Frontal cortex (tissue), 4 donors: Measurements from ENCODE around the gene NXPH3. TPM values are rescaled to one million over a fixed set of nuclear protein-coding genes. Genes with fewer than 3 reads are reported as not detected.

ENCODE experiments used
- DNase-seq, 2 donors: peaks; one replicate each; pipeline ENCODE4 v3.0.0; 2012; ENCODE audit warnings: low spot score in 2 of 2
- FAIRE-seq: peaks from 2 replicates; lab custom pipeline; 2012; peaks lifted over from hg19 to GRCh38; lab: Jason Lieb, UNC
- total RNA-seq: library from RNA; depleted of rRNA; stranded (reverse); fragments of >200 nt; gene quantifications from one replicate; pipeline ENCODE4 v1.2.3, GENCODE V29; 2014
- donor health status: control.
- donor health status: control.
- donor health status: control.

Gene NXPH3
- total RNA-seq, 1 donor from 2014 or later, result 7.7 TPM

DNA sequence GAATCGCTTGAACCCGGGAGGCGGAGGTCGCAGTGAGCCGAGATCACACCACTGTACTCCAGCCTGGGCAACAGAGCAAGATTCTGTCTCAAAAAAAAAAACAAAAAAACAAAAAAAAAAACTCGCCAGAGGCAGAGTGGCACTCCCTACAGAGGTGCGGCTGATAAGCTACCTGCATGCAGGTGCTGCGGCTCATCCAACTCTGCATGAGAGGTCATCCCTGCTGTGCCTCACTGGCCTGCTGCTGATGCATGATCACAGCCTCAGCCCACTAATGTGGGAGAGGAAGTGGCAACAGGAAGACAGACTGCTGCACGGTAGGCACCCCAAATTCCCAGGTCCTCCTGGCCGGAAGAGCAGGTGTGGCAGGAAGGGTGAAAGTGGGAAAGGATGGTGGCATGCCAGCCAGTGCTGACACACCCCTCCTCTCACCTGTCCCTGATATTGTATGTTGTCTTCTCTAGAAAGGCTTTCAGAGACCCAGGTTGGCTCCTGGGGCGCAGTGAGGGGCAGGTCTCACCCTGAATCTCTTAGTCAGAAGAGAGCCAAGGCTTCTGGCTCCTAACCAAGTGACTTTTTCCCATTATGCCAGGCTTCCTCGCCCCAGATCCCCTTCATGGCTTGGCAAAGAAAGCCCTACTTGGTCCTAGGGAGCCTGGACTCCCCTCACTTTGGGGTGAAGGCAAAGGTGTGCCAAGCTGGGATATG, 11.8 kb downstream of the NXPH3 start:
- no peak for FAIRE-seq
- DNase-seq, result no peak

DNA sequence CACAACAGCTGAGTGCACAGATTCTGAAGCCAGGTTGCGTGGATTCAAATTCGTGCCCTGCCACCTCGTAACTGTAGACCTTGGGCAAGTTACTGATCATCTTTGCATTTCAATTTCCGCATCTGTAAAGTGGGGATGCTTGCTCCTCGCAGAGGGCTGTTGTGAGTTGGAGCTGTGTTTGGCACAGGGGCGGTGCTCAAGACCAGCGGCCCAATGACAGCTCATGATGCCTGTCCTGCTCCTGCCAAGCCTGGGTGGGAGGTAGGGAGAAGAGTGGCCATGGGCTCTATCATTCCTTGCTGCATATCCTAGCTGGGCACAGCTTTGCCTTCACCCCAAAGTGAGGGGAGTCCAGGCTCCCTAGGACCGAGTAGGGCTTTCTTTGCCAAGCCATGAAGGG, 12.6 kb downstream of the NXPH3 start:
- FAIRE-seq (no peak), DNase-seq (no peak)

DNA sequence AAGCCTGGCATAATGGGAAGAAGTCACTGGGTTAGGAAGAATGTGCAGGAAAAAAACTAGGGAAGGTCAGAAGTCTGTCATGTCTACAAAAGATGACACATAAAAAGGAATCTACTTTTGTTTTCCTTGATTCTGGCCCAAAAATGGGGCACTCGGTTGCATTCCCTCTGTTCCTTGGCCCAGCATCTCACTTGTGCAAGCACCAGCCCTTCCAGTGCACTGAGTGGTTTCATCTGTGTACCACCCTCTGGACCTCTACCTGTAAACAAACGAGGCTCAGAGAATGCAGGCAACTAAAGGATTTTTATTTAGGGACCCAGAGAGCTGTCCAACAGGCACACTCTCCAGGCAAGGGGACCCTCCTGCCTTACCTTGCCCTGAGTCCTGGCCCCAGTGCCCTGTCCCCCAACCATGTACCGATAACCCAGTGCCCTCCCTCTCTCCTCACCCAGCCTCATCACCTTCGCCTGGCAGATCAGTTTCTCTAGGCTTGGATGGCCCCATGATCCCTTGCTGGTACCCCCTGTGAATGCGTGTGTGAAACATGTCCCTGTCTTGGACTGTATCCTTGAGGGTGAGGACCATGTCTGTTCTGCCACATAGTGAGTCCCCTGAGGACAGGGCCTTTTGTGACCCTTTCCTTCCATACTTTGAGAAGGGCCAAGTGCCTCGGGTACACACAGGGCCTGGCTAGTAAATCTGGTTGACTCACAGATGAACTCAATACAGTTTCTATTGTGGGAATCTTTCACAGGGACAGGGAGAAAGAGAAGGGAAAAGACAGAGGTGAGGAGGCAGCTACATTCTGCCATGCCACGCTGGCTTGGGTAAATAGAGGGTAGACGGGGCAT, 13.3 kb downstream of the NXPH3 start:
- no peak for DNase-seq
- FAIRE-seq, result no peak

DNA sequence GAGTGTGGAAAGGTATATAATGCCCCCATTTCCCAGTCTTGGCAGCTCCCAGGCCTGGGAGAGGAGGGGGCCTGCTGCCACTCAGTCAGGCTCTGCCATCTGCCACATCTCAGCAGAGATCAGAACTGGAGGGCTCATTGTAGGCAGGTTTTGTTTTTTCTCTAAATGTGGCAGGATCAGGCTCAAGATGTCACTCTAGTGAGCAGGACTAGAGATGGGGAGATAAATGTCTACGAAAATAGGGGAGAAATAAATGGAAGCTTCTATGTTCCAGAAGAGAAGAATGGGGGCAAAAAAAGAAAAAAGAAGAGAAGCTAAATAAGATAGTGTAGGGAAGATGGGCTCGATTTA, 13.9 kb downstream of the NXPH3 start:
- DNase-seq (no peak), FAIRE-seq (no peak)

DNA sequence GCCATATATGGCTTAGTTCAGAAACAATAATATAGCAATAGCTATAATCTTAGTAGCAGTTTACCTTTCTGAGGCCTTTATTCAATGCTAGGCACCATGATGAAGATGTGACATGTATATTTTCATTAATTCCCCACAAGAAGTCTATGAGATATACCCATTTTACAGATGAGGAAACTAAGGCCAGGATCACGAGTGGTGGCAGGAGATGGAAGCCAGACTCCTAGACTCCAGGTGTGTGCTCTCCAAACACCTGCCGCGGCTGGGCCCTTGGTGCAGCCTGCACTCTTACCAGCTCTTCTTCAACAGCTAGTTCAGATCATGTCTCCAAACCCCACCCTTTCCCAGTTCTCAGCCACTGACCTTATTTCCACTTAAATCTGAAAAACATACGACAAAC, 15.2 kb downstream of the NXPH3 start:
- FAIRE-seq (no peak), DNase-seq (no peak)

DNA sequence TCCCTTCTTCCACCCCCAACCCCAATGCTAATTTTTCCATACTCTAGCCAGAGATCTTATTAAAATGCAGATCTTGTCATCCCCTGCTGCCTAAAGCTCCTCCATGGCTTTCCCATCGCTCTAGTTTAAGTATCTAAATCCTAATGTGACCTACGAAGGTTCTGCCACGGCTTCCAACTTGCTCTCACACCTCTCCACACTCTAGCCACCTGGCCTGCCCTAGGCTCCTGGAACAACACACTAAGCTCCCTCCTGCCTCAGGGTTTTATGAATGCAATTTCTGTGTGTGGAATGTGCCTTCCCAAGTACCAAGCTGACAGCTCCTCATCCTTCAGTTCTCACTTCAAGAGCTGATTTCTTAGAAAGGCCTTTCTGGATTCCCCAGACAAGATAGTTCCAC, 16.6 kb downstream of the NXPH3 start:
- no peak for DNase-seq
- no peak for FAIRE-seq

DNA sequence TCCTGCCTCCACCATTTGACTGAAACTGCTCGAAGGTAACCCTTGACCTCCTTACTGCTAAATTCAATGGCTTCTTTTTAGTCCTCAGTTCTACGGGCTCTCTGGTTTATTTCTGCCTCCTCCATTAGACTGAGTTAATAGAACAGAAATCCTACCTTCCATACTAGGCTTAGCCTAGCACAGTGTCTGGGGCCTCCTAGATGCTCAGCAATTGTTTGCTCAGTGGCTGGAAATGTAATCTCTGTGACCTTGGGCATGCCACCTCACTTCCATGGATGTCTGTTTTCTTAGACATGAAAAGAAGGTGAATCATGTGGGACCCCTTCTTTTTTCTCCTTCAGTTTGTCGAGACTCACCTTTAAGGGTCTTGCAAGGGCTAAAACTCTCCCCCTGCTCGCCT, 19.7 kb downstream of the NXPH3 start:
- FAIRE-seq (no peak), DNase-seq (no peak)

DNA sequence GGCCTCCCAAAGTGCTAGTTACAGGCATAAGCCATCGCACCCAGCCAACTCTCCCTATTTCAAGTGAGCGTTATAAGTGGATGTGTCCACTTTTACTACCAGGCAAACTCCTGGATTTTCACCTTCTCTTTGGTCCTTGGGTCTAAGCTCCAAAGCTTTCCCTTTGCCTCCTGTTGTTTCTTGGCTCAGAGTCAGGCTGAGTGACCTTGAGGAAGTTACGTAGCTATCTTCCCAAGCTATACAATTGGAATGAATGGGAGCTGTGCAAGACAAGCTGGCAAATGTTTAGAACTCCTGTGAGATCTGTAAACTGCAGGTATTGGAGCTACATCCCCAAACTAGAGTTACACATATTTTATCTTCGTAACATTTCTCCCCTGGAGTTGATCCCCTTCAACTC, 20.3 kb downstream of the NXPH3 start:
- FAIRE-seq (no peak), DNase-seq (no peak)

DNA sequence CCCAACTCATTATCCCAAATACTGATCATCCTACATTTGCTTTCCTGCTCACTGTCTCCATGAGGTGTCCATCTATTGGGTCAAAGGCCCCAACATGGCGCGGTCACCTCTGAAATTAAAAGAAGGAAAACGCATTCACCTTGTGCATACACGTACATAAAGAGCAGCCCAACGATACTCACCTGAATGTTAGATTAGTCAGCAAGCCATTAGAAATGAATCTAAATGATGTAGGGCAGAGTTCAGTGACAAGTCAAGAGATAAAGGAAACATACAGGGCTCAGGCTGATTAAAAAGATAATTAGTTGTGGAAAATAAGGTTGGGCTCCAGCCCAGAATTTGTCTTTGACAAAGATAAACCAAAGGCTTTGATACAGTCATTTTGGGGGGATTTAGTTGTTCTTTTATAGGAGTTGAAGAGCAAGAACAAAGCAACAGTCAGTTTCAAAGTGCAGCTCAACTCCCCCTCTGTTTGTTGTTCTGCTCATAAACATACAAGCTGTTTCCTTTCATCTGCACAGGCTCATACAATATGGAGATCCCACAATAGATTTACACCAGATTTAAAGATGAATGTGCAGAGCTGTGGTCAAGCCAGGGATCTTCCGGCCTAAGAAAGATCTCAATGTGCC, 21.1 kb downstream of the NXPH3 start:
- DNase-seq (no peak), FAIRE-seq (no peak)

DNA sequence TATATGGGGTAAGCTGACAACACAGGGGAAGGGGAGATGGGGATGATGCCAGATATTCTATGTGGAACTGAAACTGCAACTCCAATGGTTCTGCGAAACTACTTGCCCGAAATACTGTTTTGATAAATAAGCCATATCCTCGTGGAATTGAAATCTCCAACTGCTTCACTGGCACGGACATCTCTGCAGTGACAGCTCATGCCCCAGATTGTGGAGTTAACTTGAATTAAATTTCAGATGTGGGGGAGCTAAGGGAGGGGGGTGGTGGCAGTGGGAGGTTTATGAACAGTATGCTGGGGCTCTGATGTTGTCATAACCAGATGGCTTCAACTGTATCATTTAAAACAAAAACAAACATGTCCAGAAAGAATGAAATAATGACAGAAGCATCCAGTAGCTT, 21.8 kb downstream of the NXPH3 start:
- no peak for FAIRE-seq
- no peak for DNase-seq

DNA sequence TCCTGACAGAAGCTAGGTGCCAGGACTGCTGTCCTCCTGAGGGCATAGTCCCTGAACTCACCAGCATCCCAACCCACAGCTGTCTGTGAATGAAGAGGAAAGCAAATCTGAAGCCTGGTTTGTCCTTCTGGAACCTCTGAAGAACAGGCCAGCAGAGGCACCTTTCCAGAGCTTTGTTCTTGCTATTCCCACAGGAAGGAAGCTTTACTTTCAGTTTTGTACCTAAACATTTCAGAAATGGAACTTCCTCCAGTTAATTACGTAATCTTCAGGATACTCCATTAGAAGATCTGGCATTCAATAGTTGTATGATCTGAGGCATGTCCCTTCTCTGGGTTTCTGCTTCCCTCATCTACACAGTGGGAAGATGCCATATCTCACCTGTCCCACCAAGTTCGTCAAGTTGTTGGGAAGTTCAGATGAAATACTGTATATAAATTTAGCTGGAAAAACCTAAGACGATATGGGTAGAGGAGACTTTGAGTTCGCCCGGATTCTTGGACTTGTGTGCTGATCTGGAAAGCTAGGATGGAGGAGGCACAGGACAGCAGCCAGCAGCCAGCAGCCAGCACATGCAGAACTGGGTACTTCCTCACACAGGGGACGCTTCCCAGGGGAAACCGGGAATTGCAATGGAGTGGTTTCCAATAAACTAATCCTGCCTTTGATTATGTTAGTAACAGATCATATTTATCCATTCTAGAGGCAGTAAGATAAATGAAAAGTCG, 22.4 kb downstream of the NXPH3 start:
- FAIRE-seq (no peak), DNase-seq (no peak)

DNA sequence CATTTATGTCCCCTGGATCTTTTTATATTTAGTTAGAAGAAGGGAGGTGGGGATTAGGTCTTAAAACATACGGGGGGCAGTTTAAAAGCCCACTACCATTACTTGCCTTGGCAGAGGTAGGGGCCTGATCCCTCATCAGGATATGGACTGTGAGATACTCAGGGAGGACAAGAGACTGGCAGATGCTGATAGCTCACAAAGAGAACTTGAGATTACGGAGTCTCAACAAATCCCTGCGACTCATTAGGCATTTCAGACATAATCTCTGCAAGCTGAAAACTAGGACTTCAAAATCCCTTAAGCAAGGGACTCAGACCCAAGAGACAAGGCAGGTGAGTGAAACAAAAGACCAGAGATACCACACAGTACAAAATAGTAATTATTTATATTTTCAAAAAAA, 23.2 kb downstream of the NXPH3 start:
- no peak for FAIRE-seq
- no peak for DNase-seq

DNA sequence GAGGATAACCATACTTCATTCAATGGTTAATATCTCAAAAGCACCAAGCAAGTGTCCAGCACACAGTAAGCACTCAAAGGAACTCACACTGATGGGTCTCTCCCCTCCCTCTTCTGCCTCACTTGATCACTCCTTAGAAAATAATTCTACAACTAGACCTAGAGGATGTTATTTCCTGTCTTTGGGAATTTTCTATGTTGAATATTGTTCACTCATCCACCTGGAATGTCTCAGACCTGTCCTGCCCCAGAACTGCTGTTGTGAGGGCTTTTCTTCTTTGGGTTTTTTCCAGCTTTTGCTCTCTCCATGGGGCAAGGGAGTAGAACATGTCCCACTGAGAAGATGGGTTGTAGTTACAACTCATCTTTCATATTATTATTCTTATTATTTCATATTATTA, 25.3 kb downstream of the NXPH3 start:
- FAIRE-seq (no peak), DNase-seq (no peak)

DNA sequence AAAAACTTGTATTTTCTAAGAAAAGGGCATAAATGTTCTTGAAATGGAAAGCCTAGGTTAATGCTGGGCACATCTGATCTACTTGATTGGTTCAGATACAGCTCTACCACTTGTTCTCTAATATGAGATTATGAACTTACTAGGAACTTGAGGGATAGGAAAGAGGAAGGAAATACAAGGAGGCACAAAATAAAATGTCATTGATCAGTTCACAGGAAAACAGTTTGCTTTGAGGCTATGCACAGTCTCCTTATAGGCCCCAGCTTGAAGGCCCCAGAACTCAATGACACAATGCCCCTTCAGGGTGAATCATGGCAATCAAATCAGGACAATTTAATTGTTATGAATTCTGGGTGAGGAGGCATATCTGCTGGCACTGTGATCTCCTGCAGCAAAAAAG, 27.1 kb downstream of the NXPH3 start:
- DNase-seq (no peak), FAIRE-seq (no peak)

DNA sequence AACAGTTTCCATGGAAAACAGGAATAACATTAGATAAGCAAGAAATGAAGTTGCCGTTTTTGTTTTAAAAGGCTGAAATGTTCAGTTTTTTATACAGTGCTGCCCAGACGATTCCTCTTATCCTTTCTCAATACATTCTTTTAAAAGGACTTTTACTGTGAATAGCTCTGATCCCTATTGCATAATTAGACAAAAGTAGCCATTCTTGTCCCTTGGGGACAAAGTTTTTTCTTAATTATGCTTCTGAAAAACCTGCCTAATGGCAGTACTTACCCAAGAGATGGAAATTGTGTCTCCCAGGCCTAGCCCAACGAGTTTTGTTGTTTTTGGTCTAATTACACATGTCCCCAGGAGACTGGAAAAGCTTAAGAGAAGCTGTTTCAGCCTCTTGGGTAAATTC, 27.6 kb downstream of the NXPH3 start:
- no peak for FAIRE-seq
- no peak for DNase-seq

DNA sequence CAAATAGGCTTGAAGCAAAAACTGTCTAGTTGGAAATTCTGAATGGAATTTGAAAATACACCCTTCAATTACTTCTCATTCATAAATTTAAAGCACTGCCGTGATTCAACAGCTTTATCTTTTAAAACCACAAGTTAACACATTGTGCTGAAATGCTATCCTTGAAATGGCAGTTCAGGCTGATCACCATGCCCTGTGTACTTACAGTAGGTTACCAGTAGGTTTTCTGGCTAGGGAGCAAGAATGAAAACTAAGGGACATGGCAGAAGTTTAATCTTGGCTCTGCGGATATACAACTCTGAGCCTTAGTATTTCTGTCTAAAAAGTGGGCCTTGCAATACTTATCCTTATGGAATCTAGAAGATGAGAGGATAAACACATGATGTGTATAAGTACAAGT, 28.0 kb downstream of the NXPH3 start:
- DNase-seq, result no peak
- FAIRE-seq, result no peak

DNA sequence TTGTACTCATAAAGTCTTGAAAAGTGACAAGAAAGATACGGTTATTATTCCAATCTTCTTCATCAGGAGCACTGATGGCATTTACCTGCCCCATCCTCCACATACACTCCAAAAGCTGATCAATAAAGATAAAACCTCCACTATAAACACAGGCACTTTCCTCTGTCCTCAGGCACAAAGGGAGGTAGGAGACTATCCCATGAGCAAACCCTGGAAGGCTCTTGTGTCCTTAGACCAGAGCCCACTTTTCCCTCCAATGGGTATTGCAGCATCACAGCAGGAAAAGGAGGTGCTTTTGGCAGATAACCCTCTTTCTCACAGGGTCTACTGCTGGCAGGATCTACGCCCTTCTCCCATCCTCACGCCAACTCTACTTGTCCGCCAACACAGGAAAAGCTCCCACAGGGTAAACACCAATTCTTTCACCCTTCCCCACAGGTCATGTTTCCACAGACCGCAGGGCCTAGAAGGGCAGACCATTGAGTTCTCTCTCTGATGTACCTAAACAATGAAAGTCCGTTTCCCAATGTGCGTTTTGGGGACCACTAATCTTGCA, 28.7 kb downstream of the NXPH3 start:
- DNase-seq (no peak), FAIRE-seq (no peak)

DNA sequence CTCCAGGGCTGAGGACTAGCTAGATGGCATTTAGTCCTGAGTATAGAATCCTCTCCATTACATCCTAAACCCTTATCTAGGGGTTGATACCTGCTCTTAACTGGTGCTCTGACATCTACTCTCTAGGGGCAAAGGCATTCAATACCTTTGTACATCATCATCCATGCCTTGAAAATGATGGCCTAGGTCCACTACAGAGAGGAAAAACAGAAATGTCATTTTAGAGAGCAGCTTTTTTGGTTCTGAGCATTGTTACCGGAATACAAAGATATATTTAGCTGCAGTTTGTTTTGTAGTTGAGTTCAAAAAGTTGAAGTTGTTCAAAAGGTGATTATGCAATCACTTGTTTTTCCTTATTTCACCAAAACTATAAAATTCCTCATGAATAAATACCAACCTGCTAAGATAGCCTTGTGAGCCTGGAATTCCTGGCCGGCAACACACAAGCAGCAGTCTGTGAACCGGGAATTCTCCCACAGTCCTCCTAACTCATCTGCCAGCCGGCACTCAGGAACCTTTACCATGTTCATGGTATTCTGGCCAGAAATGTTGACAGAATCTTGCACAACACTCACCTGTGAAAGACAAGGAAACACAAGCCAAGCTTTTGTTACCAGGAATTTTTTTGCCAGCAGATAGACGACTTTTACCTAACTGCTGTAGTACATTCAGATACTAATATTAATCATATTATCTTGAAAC, 35.4 kb downstream of the NXPH3 start:
- DNase-seq, result no peak
- no peak for FAIRE-seq

DNA sequence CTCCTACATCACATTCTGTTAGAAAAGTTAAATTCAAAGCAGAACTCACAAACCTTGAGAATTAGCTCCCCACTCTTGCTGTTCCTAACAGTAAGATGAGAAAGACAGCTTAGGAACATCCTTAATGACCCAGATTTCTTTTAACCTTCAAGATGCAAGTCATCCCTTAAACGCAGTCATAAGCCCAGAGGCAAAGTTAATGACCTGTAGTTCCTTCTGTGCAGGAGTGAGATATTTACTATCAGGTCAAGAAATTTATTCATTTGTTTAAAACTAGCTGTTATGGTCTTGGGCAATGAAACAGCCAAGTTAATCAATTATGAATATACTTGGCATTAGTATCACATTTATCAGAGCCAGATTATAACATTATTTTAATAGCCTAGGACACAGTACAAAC, 37.1 kb downstream of the NXPH3 start:
- DNase-seq (no peak), FAIRE-seq (no peak)
